Middle frontal gyrus (tissue), 1 donor: ENCODE data around the gene IGFL4.

Experiments used
- DNase-seq: peaks from one replicate; pipeline ENCODE4 v3.0.0-alpha.2; 2015; ENCODE audit warnings: low spot score; ENCODE audit errors: extremely low spot score

Gene IGFL4

DNA sequence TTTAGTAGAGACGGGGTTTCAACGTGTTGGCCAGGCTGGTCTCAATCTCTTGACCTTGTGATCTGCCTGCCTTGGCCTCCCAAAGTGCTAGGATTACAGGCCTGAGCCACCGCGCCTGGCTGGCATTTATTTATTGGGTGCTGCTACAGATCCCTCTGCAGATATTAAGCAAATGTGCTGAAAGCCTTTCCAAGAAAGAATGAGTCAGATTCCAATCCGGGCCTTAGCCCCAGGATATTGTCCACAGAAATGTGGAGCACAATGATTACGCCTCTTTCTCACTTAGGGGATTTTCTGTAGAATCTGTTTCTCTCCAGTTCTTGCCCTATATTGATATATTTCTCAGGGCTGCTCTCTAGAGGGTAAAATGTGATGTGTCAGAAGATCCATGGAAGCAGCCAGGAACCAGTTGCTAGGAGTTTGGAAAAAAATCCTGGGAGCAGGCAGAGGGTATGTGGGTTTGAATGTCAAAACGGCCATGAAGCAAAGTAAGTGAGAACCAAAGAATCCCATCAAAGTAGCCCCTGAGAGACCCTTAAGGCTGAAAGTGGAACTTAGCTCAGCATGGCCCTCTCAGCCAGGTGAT is 24.8 kb upstream of the IGFL4 start:
- DNase-seq = no peak

DNA sequence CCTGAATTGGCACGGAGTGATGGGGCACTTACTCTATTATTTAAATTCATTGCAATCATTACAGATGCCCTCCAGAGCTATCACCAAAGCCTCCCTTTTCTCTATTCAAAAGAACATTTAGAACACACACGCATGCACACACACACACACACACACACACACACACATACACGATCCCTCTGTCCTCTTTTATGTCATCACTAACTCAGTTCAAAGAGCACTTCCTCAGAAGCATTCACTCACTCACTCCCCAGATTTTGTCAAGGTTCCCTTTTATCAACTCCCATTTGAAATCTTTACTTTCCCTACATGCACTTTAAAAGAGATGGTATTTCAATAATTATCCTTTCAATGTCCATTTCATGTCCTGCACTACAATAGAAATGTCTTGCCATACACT is 22.4 kb upstream of the IGFL4 start:
- no peak for DNase-seq

DNA sequence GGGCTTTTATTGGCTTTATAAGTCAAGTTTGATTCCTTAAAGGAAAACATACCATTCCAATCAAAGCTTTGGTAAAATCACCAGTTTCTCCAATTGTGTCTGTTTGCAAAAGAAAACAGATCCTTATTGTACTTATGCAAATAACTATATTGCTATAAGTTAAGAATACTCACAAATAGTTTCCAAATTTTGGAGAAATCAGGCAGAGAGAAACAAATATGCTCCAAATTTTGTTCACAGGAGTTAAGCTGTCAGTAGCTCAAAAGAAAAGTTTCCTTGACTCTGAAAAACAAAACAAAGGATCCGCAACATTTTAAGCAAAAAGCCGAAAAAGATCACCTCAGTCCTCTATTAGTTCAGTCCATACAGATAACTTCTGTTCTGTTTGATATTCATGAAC is 19.2 kb upstream of the IGFL4 start:
- DNase-seq = no peak

DNA sequence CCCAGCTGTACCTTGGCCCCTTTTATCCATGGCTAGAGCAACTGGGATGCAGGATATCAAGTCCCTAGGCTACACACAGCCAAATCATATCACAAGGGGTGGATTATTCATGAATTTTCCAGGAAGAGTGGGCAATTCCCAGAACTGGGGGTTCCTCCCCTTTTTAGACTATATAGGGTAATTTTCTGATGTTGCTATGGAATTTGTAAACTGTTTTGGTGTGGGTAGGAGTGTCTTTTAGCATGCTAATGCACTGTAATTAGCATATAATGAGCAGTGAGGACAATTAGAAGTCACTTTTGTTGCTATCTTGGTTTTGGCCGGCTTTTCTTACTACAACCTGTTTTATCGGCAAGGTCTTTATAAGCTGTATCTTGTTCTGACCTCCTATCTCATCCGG is 18.0 kb upstream of the IGFL4 start:
- no peak for DNase-seq

DNA sequence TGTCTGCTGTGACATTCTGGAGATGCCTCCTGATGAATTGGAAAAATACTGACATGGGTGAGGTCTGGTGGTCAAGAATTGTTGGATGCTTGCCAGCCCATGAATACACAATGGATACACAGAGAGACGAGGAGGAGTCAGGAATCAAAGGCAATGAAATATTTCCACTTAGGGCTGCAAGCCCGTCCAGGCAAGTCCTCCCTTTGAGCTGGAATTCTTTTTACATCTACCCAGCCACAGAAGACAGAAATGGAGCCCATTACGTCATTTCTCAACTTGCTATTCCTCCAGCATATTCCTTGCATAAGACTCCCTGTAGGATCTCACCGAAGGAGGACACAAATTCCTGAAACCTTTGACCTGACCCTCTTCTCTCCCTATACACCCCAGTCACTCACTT is 15.7 kb upstream of the IGFL4 start:
- no peak for DNase-seq

DNA sequence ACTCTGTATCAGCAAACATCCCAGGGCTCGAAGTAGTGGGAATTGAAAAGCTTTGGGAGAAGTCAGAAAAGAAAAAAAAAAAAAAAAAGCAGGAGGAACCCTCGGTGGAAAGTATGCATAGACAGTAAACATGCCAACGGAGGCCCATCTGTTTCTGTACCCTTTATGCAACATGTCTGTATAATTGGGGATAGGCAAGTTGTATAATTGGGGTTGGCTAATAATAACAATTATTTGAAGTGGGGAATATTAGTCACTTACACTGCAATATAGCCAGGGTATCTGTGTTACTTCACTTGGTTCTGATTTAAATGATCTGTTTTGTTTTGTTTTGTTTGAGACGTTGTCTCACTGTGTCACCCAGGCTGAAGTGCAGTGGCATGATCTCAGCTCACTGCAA is 12.1 kb upstream of the IGFL4 start:
- DNase-seq = no peak

DNA sequence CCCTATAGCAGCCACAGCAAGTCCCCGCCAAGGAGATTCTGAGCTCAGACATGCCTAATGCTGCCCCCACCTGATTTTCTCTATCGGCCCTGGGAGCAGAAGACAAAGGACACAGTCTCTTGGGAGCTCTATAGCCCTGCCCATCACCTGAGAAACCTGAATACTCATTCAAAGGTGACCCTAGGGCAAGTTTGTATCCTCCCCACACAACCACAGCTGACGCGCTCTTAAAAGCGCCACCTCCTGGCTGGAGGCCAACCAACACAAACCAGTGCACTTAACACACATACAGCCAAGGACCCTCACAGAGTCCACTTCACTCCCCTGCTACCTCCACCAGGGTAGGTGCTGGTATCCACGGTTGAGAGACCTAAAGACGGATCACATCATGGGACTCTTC is 8.8 kb upstream of the IGFL4 start:
- no peak for DNase-seq

DNA sequence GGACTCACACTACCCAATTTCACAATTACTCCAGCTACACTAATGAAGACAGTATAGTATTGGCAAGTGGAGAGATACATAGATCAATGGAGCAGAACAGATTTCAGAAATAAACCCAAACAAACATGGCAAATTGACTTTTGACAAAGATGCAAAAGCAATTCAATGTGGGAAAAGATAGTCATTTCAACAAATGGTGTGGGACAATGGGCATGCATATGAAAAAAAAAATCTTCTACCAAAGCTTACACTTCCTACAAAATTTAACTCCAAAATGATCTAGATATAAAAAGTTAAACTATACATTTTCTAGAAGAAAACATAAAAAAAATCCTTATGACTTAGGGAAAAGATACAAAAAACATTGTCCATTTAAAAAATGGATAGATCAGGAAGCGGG is 2.7 kb upstream of the IGFL4 start:
- no peak for DNase-seq

DNA sequence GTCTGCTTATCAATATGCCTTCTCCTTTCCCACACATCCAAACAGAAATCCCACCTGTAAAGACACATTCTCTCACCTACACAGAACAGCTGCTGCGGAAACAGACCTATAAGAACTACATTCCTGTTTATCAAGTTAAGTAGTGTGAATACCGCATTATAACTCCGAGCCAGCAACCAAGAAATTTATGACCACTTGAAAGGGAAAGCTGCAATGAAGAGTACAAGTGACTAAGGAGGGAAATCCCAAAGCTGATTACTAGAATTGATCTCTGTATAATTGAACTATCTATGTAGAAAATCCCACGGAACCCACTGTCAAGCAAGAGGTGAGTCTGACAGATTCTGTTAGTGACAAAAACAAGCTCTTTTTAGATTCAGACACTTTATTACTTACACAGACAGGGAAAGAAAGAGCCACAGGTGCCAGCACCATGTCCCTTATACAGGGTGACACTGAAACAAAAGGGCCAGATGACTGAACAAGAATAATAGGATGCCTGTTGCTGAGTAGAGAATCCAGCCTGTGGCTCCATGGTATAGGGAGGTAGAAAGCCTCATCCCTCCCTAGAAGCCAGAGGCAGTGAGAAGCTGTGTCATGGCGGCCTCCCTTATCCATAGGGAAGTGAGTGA is 1.6 kb upstream of the IGFL4 start:
- DNase-seq = no peak

DNA sequence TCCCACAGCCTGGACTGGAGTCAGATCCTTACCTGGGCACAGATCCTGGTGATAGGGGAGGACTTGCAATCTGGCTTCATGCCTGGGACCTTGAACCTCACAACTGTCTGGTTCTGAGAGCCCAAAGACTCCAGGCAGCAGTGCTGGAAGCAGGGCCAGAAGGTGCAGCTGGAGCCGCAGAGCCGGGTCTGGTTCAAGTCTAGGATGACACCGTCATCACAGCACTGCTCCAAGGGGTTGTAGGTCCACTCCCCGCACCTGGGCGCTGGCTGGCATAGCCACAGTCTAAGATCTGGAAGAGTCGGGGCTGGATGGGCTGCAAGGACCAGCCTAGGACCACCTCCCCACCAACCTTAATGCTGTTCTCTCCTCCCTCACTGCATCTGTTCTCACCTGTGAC is 677 bp downstream of the IGFL4 start:
- no peak for DNase-seq

DNA sequence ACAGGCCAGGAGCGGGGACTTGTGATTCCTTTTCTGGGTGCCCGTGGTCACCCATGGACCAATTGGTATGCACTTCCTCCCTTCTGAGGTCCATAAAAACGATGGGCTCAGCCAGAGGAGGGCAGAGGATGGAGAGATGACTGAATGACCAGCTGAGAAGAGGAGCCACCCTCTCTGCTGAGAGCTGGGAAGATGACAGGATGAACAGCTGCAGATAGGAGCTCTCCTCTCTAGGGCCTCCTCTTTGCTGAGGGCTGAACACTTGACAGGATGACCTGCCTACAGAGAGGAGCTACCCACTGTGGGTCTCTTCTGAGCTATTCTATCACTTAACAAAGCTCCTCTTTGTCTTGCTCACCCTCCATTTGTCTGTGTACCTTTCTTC is 4.1 kb downstream of the IGFL4 start:
- no peak for DNase-seq

DNA sequence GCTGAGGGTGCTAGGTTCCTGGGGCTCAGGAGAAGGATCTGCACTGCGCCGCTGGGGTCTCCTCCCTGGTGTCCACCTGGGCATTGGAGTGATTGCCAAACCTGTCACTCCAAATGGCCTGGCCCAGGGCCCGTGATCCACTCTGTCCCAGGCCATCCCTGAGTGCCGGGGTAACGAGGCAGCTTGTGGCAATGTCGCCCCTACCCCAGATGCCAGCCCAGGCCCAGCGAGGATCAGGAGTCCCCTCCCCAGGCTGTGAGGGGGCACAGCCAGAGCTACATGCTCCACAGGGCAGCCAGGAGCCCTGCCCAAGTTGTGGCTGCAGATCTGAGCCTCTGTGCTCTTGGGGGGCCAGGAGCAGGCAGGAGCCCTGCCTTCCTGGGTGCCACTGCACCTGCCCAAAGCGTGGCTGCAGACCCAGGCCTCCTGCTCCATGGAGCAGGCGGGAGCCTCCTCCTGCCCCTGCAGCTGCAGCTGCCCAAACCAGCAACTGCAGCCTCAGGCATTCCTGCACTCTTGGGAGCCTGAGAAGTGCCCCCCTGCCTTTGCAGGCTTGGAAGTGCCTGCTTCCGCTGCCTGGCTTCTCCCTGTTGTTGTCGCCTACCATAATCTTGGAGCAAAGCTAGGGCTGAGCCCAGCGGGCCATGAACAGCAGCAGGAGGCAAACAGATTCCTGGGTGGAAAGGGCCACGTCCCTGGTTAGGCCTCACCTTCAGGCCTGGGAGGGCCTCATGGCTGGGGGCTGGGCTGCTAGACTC is 4.6 kb downstream of the IGFL4 start:
- DNase-seq = no peak

DNA sequence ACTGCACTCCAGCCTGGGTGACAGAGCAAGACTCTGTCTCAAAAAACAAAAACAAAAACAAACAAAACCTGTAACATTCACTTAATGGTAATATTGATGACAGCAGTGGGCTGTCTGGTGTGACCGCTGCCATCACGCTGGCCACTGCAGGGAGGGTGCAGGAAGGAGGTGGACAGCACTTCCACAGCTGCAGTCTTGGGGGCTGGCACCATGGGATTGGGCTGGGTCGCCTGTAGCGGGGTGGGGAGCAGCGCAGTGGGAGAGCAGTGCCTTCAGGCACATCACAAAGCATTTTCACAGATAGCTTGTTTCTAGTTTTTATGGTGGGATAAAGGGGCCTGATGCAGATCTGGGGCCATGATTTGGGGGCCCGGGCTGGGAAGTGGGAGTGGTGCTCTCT is 5.3 kb downstream of the IGFL4 start:
- no peak for DNase-seq

DNA sequence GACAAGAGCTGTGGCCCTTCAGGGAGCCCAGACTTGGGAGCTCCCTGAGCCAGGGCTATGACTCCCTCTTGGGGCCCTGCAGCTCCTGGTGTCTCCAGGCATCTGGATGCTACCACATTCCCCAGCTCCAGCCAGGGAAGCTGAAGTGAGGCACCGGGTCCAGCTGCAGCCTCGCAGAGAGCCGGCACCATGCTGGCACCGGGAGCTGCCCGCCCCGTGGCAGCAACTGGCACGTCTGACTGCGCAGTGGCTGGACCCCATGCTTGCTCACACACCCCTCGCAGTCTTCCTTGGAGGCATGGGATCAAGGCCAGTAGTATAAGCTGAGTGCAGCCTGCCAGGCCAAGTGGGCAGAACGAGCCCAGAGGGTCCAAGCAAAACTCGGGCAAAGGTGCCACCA is 7.4 kb downstream of the IGFL4 start:
- no peak for DNase-seq

DNA sequence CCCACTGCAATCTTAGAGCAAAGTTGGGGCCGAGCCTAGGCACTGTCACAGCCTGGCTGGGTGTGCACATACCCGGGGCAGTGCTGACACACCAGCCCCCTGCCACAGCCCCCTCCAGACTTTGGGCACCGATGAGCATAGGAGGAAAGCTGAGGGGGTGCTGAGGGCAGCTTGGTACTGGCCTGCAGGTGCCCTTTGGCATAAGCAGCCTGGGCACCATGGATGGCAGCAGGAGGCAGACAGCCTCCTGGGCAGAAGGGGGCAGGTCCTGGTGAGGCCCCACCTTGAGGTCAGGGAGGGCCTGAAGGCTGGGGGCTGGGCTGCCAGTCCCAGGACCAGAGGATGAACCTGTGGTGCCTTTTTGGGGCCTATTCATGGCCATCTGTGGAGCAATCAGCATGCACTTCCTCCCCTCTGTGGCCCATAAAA is 8.2 kb downstream of the IGFL4 start:
- no peak for DNase-seq

DNA sequence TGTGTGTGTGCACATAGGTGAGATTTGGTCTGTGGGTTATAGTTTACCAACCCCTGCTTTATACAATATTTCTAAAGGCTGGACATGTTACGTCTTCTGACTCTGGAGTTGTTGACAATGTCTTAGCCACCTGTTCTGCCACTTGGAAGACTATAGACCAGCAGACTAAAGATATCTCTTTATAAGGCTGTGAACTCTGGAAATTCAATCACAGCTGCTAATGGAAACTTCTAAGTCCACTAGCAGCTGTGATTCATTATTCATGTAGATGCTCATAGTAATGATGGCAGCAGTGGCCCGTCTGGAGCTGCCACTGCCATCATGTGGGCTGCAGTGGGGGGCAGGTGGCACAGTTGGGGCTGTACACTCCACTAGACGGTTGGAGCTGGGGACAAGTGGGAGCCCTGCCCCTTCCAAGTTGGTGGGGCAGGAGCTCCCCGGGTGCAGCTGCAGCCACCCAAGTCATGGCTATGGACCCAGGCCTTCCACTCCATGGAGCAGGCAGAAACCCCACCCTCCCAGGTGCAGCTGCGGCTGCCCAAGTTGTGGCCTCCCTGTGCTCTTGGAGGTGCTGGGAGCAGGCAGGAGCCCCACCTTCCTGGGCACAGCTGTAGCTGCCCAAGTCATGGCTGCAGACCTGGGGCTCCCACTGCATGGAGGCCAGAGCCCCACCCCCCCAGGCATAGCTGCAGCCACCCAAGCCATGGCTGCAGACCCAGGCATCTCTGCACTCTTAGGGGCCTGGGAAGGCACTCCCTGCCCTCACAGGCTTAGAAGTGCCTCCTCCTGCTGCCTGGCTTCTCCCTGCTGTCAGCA is 8.8 kb downstream of the IGFL4 start:
- DNase-seq = no peak

DNA sequence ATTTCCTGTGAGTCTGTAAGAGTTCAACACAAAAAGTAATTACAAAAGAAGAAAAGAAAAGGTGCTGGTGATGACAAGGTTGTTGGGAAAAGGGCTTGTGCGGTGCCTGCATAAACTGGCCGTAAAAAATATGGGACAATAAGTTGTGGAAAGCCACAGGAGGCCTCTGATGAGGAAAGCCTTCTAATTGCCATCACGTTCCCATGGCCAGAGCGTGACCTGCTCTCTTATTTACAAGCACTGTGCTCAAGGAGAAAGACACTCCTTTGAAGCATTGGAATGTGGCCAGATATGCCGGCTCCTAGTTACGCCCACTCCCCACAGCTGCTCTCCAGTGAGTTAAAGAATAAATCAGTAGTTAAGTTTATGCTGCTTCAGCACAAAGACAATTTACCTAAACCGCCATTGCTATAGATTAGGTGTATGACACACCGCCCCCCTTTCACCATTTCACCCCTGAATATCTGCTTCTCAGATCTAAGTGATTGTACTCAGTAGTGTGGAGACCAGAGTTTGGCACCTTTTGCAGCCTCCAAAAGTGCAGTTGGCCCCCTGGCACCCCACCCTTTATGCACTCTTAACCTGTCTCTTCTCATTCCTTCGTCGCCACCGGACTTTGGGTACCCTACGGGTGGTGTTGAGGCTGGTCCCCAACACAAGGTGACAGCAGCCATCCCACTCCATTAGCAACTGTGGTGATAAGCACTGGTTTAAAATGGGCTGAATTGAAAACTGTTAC is 9.8 kb downstream of the IGFL4 start:
- no peak for DNase-seq

DNA sequence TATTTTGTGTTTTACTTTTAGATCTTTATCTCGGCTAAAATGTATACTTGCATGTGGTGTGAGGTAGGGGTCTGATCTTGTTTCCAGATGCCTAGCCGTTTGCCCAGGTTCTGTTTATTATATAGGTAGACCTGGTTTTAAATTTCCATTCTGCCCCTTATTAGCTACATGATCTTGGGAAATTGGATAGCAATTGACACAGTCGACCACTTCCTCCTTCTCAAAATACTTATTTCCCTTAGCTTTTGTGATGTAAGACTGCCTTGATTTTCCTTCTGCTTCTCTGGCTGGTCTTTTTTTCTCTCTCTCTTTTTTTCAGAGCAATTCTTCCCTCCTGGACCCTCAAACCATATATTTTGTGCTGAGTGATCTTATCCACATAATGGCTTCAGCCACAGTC is 15.0 kb downstream of the IGFL4 start:
- no peak for DNase-seq

DNA sequence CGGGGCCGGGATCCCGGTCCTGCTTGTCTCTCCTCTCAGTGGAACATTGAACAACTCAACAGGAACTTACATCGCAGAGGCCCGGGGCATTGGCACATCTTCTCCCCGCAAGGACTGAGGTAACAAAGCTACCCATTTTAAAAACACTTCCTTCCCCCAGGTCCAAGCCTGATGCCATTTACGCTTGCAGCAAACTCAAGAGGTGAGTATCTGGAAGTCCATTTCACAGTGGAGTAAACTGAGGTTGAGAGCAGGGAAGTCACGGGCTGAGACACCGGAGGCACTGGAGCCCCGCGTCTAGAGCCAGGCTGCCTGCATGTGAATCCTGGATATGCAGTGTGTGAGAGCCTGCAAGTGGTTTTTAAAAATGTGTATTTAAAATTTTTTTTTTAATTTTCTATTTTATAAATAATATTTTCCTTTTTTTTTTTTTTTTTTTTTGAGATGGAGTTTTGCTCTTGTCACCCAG is 17.5 kb downstream of the IGFL4 start:
- DNase-seq = no peak

DNA sequence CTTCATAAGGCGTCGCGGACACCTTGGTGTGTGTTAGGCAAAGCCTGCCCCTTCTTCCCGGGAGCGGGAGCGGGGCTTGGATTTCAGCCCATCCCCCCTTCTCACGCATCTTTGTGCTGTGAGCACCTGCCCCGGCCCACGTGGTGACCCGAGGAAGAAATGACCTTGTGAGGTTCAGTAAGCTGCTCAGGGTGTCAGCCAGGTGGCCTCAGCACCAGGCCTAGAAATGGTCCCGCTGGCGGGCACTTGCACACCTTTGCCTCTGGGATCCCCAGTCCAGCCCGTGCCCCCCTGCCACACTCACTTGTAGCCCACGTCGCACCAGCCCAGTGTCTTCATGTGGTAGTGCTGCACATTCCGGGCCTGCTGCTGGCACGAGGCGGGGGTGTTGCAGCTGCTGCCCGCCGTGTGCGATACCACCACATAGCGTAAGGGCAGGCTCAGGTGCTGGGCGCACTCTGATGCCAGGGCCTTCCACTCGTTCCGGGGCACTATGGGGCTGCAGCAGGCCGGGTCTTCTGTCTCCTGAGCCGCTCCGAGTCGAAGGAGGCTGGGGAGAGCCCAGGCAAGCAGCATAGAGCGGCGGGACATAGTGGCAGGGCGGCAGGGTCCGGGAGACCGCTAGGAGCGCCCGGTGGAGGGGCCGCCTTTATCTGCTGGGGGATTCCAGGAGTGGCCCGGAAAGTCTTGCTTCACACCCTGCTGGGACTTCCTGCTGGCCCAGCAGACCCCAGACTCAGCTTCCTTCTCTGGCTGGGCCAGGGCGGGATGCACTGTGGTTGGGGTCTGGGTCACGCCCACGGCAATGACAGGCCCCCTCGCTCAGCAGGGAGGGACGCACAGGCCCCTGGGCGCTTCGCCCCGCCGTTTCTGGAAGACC is 18.1 kb downstream of the IGFL4 start, which contains the start of gene PGLYRP1:
Gene PGLYRP1, minus strand, starts transcription at position 623 of the 880 bp plus-strand sequence. Its CDS starts 32 bp downstream, at position 591.
- DNase-seq = no peak
